PC-3 (cell line): ENCODE results near the gene CCDC69. TPM values are rescaled to one million over a fixed set of nuclear protein-coding genes. Genes with fewer than 3 reads are reported as not detected.

Experiments
- ATAC-seq: fragments of 200-7000 bp; cut with Tn5 transposase; 2 replicates; pipeline ENCODE4 v1.9.1; 2020; ENCODE audit warnings: mild to moderate bottlenecking, moderate library complexity
- BruUV-seq: library from RNA; stranded (reverse); fragments of 400-500 nt; replicated peaks from 2 replicates; lab custom pipeline; 2021; lab: Mats Ljungman, UMichigan
- CTCF ChIA-PET: fragments of 300-600 bp; sonication (Branson Sonifier 250); formaldehyde crosslinking; loops from one replicate; lab custom pipeline; 2022; ENCODE audit warnings: antibody characterized with exemption; lab: Charles Lee
- POLR2A ChIA-PET: fragments of 300-600 bp; sonication (Branson Sonifier 250); formaldehyde crosslinking; loops from one replicate; lab custom pipeline; 2022; ENCODE audit warnings: antibody characterized with exemption; ENCODE audit not compliant: unreplicated experiment; lab: Charles Lee
- DNase-seq: peaks from one replicate; pipeline ENCODE4 v3.0.0-alpha.2; 2015
- H2AFZ ChIP-seq: fragments of 300-600 bp; sonication (generic); 2 replicates; pipeline ENCODE4 v1.6.0; 2016; ENCODE audit warnings: antibody characterized with exemption, low read length
- H3F3A ChIP-seq: fragments of 300-600 bp; sonication (generic); one replicate; pipeline ENCODE4 v1.6.0; 2017; ENCODE audit warnings: antibody characterized with exemption, low read length, control low read depth, mild to moderate bottlenecking; ENCODE audit not compliant: unreplicated experiment
- H3K27ac ChIP-seq: fragments of 300-600 bp; sonication (generic); 2 replicates; pipeline ENCODE4 v1.5.1; 2016; ENCODE audit warnings: mild to moderate bottlenecking, low read length
- H3K27me3 ChIP-seq: fragments of 300-600 bp; sonication (generic); 2 replicates; pipeline ENCODE4 v1.6.1; 2016; ENCODE audit warnings: low read length, mixed read lengths
- H3K36me3 ChIP-seq: fragments of 300-600 bp; sonication (generic); 2 replicates; pipeline ENCODE4 v1.6.1; 2016; ENCODE audit warnings: low read depth, mixed run types, low read length, mixed read lengths
- H3K4me1 ChIP-seq: fragments of 300-600 bp; sonication (generic); 2 replicates; pipeline ENCODE4 v1.5.1; 2016; ENCODE audit warnings: low read length; ENCODE audit not compliant: insufficient read depth
- H3K4me2 ChIP-seq: fragments of 300-600 bp; sonication (generic); 2 replicates; pipeline ENCODE4 v1.6.0; 2016; ENCODE audit warnings: low read length
- H3K4me3 ChIP-seq: fragments of 300-600 bp; sonication (generic); 2 replicates; pipeline ENCODE4 v1.5.1; 2016; ENCODE audit warnings: mild to moderate bottlenecking, low read length, mixed read lengths
- H3K79me2 ChIP-seq: fragments of 300-600 bp; sonication (generic); 2 replicates; pipeline ENCODE4 v1.6.1; 2017; ENCODE audit warnings: low read length, mixed read lengths
- H3K9ac ChIP-seq: fragments of 300-600 bp; sonication (generic); 2 replicates; pipeline ENCODE4 v1.6.0; 2016; ENCODE audit warnings: mild to moderate bottlenecking, low read length
- H3K9me2 ChIP-seq: fragments of 300-600 bp; sonication (generic); replicated peaks from 2 replicates; pipeline ENCODE4 v1.6.1; 2016; ENCODE audit warnings: mixed run types, low read length, mixed read lengths
- H3K9me3 ChIP-seq: fragments of 300-600 bp; sonication (generic); 2 replicates; pipeline ENCODE4 v1.6.1; 2016; ENCODE audit warnings: low read length, mixed read lengths
- H4K20me1 ChIP-seq: fragments of 300-600 bp; sonication (generic); 2 replicates; pipeline ENCODE4 v1.6.1; 2016; ENCODE audit warnings: low read length, mixed read lengths
- CTCF ChIP-seq: fragments of 300-600 bp; sonication (generic); conservative IDR thresholded peaks from 2 replicates; pipeline ENCODE4 v1.5.1; 2017; ENCODE audit warnings: antibody characterized with exemption, low read depth, mild to moderate bottlenecking, low read length
- EZH2 ChIP-seq: fragments of 300-600 bp; sonication (generic); IDR thresholded peaks from one replicate; pipeline ENCODE4 v1.6.1; 2017; ENCODE audit warnings: antibody characterized with exemption, mild to moderate bottlenecking, low read length; ENCODE audit not compliant: unreplicated experiment
- EZH2phosphoT487 ChIP-seq: fragments of 300-600 bp; sonication (generic); IDR thresholded peaks from 2 replicates; pipeline ENCODE4 v1.6.1; 2018; ENCODE audit warnings: mild to moderate bottlenecking, antibody characterized with exemption, low read length, borderline replicate concordance
- intact Hi-C: fragments of 100-400 bp; cut with micrococcal nuclease; formaldehyde crosslinking; loops from 2 replicates; pipeline ENCODE4 v1.9.0; 2023
- total RNA-seq: library from RNA; depleted of rRNA; stranded (reverse); fragments of >200 nt; gene quantifications from 2 replicates; pipeline ENCODE4 v1.2.3, GENCODE V29; 2014

CCDC69 gene
- total RNA-seq, 1 experiment from 2014 or later: 26.4 TPM

DNA sequence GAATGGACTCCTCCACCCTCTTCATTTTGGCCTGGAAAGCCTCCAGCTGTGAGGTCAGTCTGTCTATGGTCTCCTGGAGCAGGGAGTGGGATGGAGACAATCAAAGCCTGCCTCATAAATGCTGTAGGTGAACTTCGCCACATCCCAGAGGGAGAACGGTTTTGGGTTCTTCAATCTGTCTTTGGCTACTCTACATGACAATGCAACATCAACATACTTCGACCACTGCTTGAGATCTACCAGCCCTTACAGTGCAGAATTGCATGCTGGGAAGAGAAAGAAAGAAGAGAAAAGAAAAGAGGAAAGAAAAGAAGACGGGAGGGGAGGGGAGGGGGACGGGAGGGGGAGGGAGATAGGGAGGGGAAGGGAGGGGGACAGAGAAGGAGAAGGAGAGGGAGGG is 37.8 kb downstream of the CCDC69 start:
- H3K36me3 ChIP-seq: peaks cover 6% of the 10 kb centered on the region; the same call in 1 of the 2 replicates
- H3K79me2 ChIP-seq: no peaks in the 10 kb centered on the region
- BruUV-seq: no TSS peak
- TF ChIP-seq EZH2phosphoT487 (no peak), CTCF (no peak), EZH2 (no peak)
- no peak overlapping the region for H3K4me2 ChIP-seq
- H3K9ac ChIP-seq: no peak overlapping the region
- H3F3A ChIP-seq: no peaks in the 10 kb centered on the region
- H3K9me2 ChIP-seq: no peaks in the 10 kb centered on the region
- H3K4me3 ChIP-seq: no peak overlapping the region
- ChIA-PET POLR2A (no interaction called here), CTCF (no interaction called here)
- ATAC-seq: no peak
- H3K4me1 ChIP-seq: peaks cover 16% of the 10 kb centered on the region
- H3K27me3 ChIP-seq: no peaks in the 10 kb centered on the region
- no peaks in the 10 kb centered on the region for H4K20me1 ChIP-seq
- DNase-seq: no peak
- intact Hi-C loops: no loop called here
- peaks cover 9% of the 10 kb centered on the region; the same call in 1 of the 2 replicates for H3K9me3 ChIP-seq
- no peak overlapping the region for H3K27ac ChIP-seq
- H2AFZ ChIP-seq: no peak overlapping the region

DNA sequence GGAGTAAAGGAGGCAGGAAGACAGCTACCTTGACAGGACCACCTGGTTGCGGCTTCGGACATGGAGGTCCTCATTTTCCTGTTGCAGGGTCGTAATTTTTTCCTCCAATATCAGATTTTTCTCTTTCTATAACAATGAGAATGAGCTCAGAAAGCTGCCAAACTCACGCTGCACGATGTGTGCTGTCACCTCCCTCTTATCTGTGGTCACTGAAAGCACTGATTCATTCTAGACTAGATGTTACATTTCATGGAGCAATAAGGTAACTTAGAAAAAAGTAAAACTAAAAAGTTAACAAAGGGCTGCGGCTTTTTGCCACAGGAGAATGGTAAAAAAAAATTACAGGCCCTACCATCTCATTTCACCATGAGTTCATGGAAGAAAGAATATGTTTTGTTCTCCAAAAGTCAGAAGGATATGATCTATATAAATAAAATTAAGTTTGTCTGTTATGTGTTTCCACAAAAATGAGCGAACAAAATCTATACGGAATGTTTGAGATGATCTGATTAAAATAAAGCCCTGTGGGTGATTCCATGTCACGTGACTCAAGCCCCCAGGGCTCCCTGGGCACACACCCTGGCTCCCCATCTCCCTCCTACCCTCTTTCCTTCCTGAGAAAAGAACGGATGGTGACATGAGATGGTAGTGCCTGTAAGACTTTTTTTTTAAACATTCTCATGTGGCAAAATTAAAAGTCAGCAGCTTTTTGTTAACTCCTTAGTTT is 39.4 kb downstream of the CCDC69 start:
- peak overlapping the region; percentile 11; the same call in 1 of the 2 replicates for H3K9ac ChIP-seq
- H3K9me2 ChIP-seq: no peaks in the 10 kb centered on the region
- peak overlapping the region; percentile 36 for H3K4me2 ChIP-seq
- no peak overlapping the region for H2AFZ ChIP-seq
- no peaks in the 10 kb centered on the region for H3F3A ChIP-seq
- peak; percentile 48; the same call in 1 of the 2 replicates for ATAC-seq
- TF ChIP-seq CTCF (no peak), EZH2 (no peak), EZH2phosphoT487 (no peak)
- no TSS peak for BruUV-seq
- H3K27ac ChIP-seq: peak overlapping the region; percentile 69
- POLR2A ChIA-PET: interaction anchor here (0.6 kb wide), 1 partner anchor 68 kb away, joined by 4 read pairs; no protein-coding TSS in a partner anchor
- CTCF ChIA-PET: interaction anchor here (0.6 kb wide), 1 partner anchor 339 kb away, joined by 3 read pairs; no protein-coding TSS in a partner anchor
- H4K20me1 ChIP-seq: no peaks in the 10 kb centered on the region
- H3K4me3 ChIP-seq: no peak overlapping the region
- H3K9me3 ChIP-seq: peaks cover 6% of the 10 kb centered on the region; the same call in 1 of the 2 replicates
- no peaks in the 10 kb centered on the region for H3K79me2 ChIP-seq
- no peak for DNase-seq
- H3K27me3 ChIP-seq: no peaks in the 10 kb centered on the region
- H3K36me3 ChIP-seq: peaks cover 4% of the 10 kb centered on the region; the same call in 1 of the 2 replicates
- intact Hi-C loops: loop anchor here (1.0 kb wide), 1 partner anchor 39 kb away; no protein-coding TSS in a partner anchor
- H3K4me1 ChIP-seq: peaks cover 16% of the 10 kb centered on the region
